22Rv1 (cell line): ENCODE data around the gene HCN2.
A peak's percentile ranks its signal among the peaks of the same experiment; 100 is the strongest.

ENCODE experiments used
- H3K27ac ChIP-seq: fragments of 450-650 bp; 2 replicates; pipeline ENCODE4 v1.5.1; 2017
- ZFX ChIP-seq: fragments of 450-650 bp; IDR thresholded peaks from 2 replicates; pipeline ENCODE4 v1.6.1; 2017; ENCODE audit warnings: antibody characterized with exemption, borderline replicate concordance
- TF ChIP-seq, protein P1 (sequence below): fragments of 450-650 bp; IDR thresholded peaks from 2 replicates; pipeline ENCODE4 v1.5.1; 2017; ENCODE audit warnings: mild to moderate bottlenecking

The HCN2 gene

DNA sequence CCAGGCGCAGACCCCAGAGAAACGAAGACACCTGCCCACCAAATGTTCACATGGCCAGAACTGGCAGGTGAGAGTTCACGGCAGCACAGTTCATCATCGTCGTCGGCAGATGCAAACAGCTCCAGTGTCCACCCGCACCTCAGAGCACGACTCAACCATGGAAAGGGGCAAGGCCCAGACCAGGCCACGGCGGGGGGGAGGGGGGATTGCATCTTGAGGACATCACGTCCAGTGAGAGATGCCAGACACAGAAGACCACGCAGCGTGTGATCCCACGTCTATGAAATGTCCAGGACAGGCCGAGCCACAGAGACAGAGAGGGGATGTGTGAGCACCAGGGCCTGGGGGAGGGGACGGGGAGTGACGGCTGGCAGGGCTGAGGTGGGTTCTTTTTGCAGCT lies 66.0 kb downstream of the HCN2 start:
- TF ChIP-seq ZFX, result no peak
- TF ChIP-seq, protein P1, sequence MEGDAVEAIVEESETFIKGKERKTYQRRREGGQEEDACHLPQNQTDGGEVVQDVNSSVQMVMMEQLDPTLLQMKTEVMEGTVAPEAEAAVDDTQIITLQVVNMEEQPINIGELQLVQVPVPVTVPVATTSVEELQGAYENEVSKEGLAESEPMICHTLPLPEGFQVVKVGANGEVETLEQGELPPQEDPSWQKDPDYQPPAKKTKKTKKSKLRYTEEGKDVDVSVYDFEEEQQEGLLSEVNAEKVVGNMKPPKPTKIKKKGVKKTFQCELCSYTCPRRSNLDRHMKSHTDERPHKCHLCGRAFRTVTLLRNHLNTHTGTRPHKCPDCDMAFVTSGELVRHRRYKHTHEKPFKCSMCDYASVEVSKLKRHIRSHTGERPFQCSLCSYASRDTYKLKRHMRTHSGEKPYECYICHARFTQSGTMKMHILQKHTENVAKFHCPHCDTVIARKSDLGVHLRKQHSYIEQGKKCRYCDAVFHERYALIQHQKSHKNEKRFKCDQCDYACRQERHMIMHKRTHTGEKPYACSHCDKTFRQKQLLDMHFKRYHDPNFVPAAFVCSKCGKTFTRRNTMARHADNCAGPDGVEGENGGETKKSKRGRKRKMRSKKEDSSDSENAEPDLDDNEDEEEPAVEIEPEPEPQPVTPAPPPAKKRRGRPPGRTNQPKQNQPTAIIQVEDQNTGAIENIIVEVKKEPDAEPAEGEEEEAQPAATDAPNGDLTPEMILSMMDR, result no peak

DNA sequence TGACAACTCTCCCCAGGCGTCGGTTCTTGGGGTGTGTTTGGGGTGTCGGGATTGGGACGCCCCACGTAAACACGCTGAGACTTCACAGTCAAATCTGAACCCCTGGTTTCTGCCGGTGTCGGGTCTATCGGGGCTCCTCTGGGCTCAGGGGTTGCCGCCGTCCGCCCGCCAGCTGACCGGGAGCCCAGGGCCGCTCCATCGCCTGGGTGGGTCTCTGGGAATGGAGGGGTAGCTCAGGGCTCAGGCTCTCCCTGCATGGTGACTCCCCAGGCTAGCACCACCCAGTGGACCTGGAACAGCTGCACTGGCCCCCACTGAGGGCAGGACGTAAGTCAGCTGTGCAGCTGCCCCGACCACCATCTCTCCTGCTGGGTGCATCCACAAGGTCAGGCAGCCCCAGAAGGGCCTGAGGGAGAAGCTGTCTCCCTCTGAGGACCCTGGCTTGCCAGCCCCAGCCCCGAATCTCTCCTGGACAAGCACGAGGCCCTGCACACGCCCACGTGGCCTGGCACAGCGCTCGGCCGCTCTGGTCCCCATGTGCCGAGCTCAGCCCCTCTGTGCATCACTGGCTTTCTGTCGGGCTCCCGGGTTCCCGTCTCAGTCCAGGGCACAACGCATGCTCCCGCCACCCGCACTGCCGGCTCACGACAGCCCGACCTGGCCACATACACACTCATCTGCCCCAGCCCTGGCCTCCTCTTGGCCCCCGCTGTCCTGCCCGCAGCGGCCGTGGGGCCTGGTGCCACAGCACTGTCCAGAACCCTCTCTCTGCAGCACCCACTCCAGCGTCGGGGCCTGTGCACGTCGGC lies 67.3 kb downstream of the HCN2 start:
- H3K27ac ChIP-seq, result no peak overlapping the region
- TF ChIP-seq, protein P1, result no peak
- TF ChIP-seq ZFX, result no peak

More for the DNA sequence above, 66.0 kb downstream of the HCN2 start:
- H3K27ac ChIP-seq, result no peak overlapping the region

DNA sequence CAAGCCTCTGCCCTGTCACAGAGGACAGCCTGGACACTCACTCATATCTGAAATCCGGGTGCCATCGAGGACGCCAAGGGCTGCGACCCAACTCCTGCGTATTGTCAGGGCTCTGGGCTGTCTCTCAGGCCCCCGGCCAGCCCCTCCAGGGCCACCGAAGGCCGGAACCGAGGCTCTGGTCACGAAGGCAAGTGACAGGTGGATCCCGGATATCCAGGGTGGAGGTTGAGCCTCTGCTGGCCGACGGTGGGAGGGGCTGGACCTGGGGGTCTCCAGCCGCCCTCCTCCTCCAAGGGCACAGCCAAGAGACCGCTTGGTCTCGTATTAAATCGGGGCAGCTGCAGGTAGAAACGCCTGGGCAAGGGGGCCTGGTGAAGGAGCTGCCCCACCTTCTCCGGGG lies 67.9 kb downstream of the HCN2 start:
- no peak overlapping the region for H3K27ac ChIP-seq
- TF ChIP-seq, protein P1, result no peak
- TF ChIP-seq ZFX, result no peak

DNA sequence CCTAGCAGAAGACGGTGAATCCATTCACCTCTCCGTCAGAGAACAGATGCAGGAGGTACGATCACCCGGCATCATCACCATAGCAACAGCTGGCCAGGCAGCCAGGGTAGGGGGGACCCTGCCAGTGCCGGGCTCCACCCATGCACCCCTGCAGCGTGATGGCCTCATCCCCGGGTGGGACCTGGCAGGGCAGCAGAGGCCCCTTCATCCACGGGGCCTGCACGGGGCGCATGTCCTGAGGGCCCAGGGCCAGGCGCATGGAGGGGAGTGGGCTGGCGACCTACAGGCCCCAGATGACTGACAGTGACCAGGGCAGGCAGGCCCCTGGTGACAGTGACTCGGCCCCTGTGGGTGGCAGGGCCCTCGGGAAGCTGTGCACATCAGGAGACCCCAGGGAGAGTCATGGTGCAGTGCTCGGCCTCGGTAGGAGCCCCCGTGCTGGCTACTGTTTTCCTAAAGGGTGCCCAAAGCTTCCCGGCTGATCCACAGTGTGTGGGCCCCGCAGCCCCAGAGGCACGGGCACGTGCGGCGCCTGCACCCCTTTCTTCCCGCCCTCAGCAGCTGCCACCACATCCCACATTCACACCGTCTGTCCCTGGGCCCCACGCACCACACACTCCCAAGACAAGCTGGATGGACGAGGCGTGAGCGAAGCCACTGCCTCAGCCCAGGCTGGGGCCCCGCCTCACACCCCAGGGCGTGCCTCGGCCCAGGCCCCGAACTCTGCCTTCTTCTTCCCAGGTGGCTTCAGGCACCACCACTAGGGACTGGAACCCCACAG lies 68.6 kb downstream of the HCN2 start:
- TF ChIP-seq, protein P1, result no peak
- TF ChIP-seq ZFX, result no peak
- H3K27ac ChIP-seq, result no peak overlapping the region

DNA sequence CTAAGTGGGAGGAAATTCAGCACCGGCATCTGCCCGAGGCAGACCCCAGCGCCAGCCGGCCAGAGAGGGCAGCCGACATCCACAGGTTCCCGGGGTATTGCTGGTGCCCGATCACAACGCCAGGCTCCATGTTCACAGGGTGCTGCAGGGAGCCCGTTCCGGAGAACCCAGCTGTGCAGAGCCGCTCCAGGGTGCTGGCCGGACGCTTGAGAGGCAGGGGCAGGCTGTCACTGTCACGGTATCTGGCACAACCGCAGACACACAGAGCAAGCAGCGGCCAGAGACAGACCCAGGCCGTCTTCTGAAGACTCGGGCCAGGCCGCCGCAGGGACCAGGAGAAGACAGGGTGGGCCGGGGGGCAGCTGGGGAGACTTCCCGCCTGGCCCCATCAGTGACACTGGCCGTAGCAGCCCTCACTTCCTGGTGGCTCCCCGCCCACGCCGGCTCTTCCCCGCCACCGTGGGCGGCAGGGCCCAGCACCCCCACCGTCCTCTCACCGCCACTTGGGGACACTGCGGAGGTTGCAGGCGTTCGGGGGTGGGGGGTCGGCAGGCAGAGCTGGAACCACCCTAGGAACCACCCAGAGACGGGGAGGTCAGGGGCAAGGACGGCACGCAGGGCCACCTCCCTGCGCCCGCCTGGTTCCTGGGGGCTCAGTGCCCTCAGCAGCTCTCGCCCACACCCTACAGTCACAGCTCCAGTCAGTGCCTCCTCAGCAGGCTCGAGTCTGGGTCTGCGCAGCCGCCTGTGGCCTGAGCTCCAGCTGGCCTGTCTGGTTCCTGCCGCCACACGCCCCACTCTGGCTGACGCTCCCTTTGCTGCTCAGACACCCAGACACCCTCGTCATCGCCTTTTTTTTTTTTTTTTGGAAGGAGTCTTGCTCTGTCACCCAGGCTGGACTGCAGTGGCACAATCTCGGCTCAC lies 69.5 kb downstream of the HCN2 start:
- TF ChIP-seq ZFX, result no peak
- TF ChIP-seq, protein P1, result no peak

DNA sequence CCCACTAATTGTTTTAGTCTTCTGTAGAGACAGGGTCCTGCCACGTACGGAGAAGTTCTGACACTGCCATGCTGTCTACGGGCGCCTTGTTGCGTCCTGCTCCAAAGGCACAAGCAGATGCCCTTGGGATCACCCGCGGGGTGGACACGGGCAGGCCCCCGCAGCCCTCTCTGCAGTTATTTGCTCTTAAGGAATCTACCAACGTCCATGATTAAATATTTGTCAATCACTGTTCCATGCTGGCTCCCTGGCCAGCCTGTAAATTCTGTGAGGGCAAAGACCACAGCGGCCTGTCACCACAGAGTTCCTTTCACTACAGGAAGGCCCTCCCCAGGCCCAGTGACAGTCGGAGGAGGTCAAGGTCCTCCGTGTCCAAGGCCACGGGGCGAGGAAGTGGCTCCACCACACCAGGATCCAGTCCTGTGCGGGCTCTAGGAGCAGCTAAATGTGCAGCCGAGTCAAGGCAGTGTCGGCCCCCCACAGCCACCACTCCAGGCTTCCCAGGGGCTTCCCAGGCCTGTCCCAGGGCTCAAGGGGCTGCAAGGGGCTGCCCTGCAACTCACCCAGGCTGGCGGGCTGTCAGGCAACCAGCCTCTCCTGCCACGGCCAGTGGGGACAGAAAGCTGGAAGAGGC lies 71.2 kb downstream of the HCN2 start:
- TF ChIP-seq, protein P1, result no peak
- no peak for TF ChIP-seq ZFX
- peak overlapping the region; percentile 87 for H3K27ac ChIP-seq

More for the DNA sequence above, 69.5 kb downstream of the HCN2 start:
- H3K27ac ChIP-seq, result no peak overlapping the region
